K562 (cell line): Measurements from ENCODE around the gene ANKRD34A. TPM values are rescaled to one million over a fixed set of nuclear protein-coding genes. Genes with fewer than 3 reads are reported as not detected.
A peak's percentile ranks its signal among the peaks of the same experiment; 100 is the strongest.

Source experiments
- ARID4B ChIP-seq: sonication (generic); formaldehyde crosslinking; IDR thresholded peaks from 2 replicates; pipeline ENCODE4 v1.8.0; 2022; ENCODE audit warnings: mild to moderate bottlenecking, missing genetic modification reagents
- ARNT ChIP-seq, 2 experiments: fragments of 450-650 bp; IDR thresholded peaks; 2 replicates each; pipeline ENCODE4 v1.6.1; 2016; ENCODE audit warnings: mild to moderate bottlenecking in 1 of 2
- ATF3 ChIP-seq, 2 experiments: fragments of 450-650 bp in 1 of 2; sonication (generic) in 1 of 2; formaldehyde crosslinking in 1 of 2; IDR thresholded peaks in 1 of 2; conservative IDR thresholded peaks in 1 of 2; 2 replicates each; pipeline versions ENCODE4 v1.6.1 to v1.8.1; 2016 to 2023; ENCODE audit warnings: mild to moderate bottlenecking in 2 of 2, moderate library complexity in 2 of 2, inconsistent platforms in 1 of 2, missing genetic modification reagents in 1 of 2
- CTCFL ChIP-seq: IDR thresholded peaks from 2 replicates; pipeline ENCODE4 v1.6.1; 2011; ENCODE audit warnings: borderline replicate concordance, low read depth, mild to moderate bottlenecking, moderate library complexity, low read length; ENCODE audit not compliant: insufficient read depth, poor library complexity, severe bottlenecking
- DMBX1 ChIP-seq: fragments of 250-450 bp; sonication (Bioruptor Pico); IDR thresholded peaks from 2 replicates; pipeline ENCODE4 v1.8.0; 2022; ENCODE audit warnings: inconsistent platforms, mild to moderate bottlenecking, moderate library complexity, borderline replicate concordance
- FOXA3 ChIP-seq, 2 experiments: fragments of 450-650 bp in 1 of 2; sonication (generic) in 1 of 2; formaldehyde crosslinking; IDR thresholded peaks in 1 of 2; conservative IDR thresholded peaks in 1 of 2; 2 replicates each; pipeline versions ENCODE4 v1.4.0 to v1.8.0; 2020 to 2022; ENCODE audit warnings: mild to moderate bottlenecking in 2 of 2, missing genetic modification reagents in 1 of 2
- FOXJ3 ChIP-seq: sonication (generic); formaldehyde crosslinking; IDR thresholded peaks from 2 replicates; pipeline ENCODE4 v1.4.0; 2020; ENCODE audit warnings: mild to moderate bottlenecking, missing genetic modification reagents
- HCFC1 ChIP-seq: IDR thresholded peaks from 2 replicates; pipeline ENCODE4 v1.6.1; 2012; ENCODE audit warnings: low read depth, low read length, improper control_type of control experiment
- PHB2 ChIP-seq: fragments of 450-650 bp; IDR thresholded peaks from 2 replicates; pipeline ENCODE4 v1.6.1; 2017; ENCODE audit warnings: low read depth
- PHF20 ChIP-seq: fragments of 450-650 bp; IDR thresholded peaks from 2 replicates; pipeline ENCODE4 v1.6.1; 2018; ENCODE audit not compliant: partially characterized antibody
- POLR2AphosphoS5 ChIP-seq: IDR thresholded peaks from 2 replicates; pipeline ENCODE4 v1.6.1; 2011; ENCODE audit warnings: mild to moderate bottlenecking, low read depth, low read length, moderate library complexity; ENCODE audit not compliant: control insufficient read depth, insufficient read depth
- RBFOX2 ChIP-seq: fragments of 200-400 bp; formaldehyde crosslinking; IDR thresholded peaks from 2 replicates; pipeline ENCODE4 v1.6.1; 2017; ENCODE audit warnings: low read depth, mild to moderate bottlenecking, low read length, moderate library complexity
- RBM34 ChIP-seq: fragments of 200-400 bp; formaldehyde crosslinking; IDR thresholded peaks from 2 replicates; pipeline ENCODE4 v1.6.1; 2018; ENCODE audit warnings: low read length, borderline replicate concordance; ENCODE audit not compliant: insufficient read depth
- RNF2 ChIP-seq: sonication (generic); IDR thresholded peaks from 2 replicates; pipeline ENCODE4 v1.6.1; 2016
- SMAD1 ChIP-seq: fragments of 150-350 bp; IDR thresholded peaks from 2 replicates; pipeline ENCODE4 v1.6.1; 2014; ENCODE audit warnings: low read length, low read depth; ENCODE audit not compliant: partially characterized antibody
- SUPT5H ChIP-seq: fragments of 450-650 bp; IDR thresholded peaks from 2 replicates; pipeline ENCODE4 v1.6.1; 2016
- ZNF12 ChIP-seq: sonication (generic); formaldehyde crosslinking; IDR thresholded peaks from 2 replicates; pipeline ENCODE4 v1.4.0; 2020; ENCODE audit warnings: mild to moderate bottlenecking, missing genetic modification reagents
- ZNF143 ChIP-seq: sonication (generic); formaldehyde crosslinking; IDR thresholded peaks from 2 replicates; pipeline ENCODE4 v1.9.0; 2022; ENCODE audit warnings: mild to moderate bottlenecking, missing genetic modification reagents
- ZNF232 ChIP-seq: sonication (generic); formaldehyde crosslinking; IDR thresholded peaks from 2 replicates; pipeline ENCODE4 v1.8.0; 2022; ENCODE audit warnings: mild to moderate bottlenecking, missing genetic modification reagents
- ZNF707 ChIP-seq: fragments of 250-450 bp; sonication (Bioruptor Pico); conservative IDR thresholded peaks from 2 replicates; pipeline ENCODE4 v1.8.0; 2022; ENCODE audit warnings: inconsistent platforms, mild to moderate bottlenecking, moderate library complexity
- polyA plus RNA-seq, 8 experiments: library from polyadenylated mRNA; depleted of rRNA in 4 of 8; stranded (reverse) in 5 of 8; unstranded in 3 of 8; fragments of >200 nt; fragmentation: Nextera tagmentation in 2 of 8; fragmentation: Illumina TruSeq in 1 of 8; extraction: Ambion mirVana in 2 of 8; extraction: Trizol in 1 of 8; gene quantifications; 2 replicates each; pipeline versions ENCODE4 v1.2.1 to v1.2.3, GENCODE V29; 2011 to 2014; ENCODE audit warnings: inconsistent platforms in 1 of 8, missing spikeins in 1 of 8
- total RNA-seq, 7 experiments: library from RNA; depleted of rRNA in 6 of 7; stranded (reverse); fragments of >200 nt in 6 of 7; fragmentation: Illumina TruSeq in 2 of 7; extraction: Trizol in 2 of 7; gene quantifications; 2 replicates each; pipeline versions ENCODE4 v1.2.1 to v1.2.3, GENCODE V29; 2011 to 2021; ENCODE audit warnings: low replicate concordance in 1 of 7

The ANKRD34A gene
- total and polyA plus RNA-seq, 9 of the 15 experiments (the other 6 are each of a cell fraction or from before 2014, with no cell fraction given), result 0.06 to 1.6 (median 0.43) TPM

- TF ChIP-seq SMAD1 (peak; percentile 80), ZNF707 (CRISPR knock-in tag) (no peak), RBFOX2 (peak; percentile 91), RNF2 (peak; percentile 83; the same call in 1 of the 2 replicates), RBM34 (no peak), SUPT5H (peak; percentile 100), ARID4B (CRISPR knock-in tag) (peak; percentile 69; the same call in 1 of the 2 replicates), POLR2AphosphoS5 (peak; percentile 89), FOXA3 (CRISPR knock-in tag; conservative IDR thresholded peaks at IDR 0.05 in 1 of 2, IDR thresholded peaks at IDR 0.05 in 1 of 2) (no peak), CTCFL (peak; percentile 90), PHF20 (peak; percentile 97), DMBX1 (CRISPR knock-in tag) (peak; percentile 17; the same call in 1 of the 2 replicates), ZNF232 (no peak), HCFC1 (peak; percentile 70), ZNF143 (CRISPR knock-in tag) (no peak), ZNF12 (CRISPR knock-in tag) (no peak), ARNT (IDR thresholded peaks at IDR 0.05) (peak; percentile 91 to 96), ATF3 (IDR thresholded peaks at IDR 0.05) (0 out of 2 replicates have a peak, but pooled peaks have one; percentile 6), ATF3 (CRISPR knock-in tag; conservative IDR thresholded peaks at IDR 0.05) (peak; percentile 84; the same call in 1 of the 2 replicates), FOXJ3 (CRISPR knock-in tag) (no peak), PHB2 (peak; percentile 53; the same call in 1 of the 2 replicates)
Measured at GRCh38 chr1:145927063-145927886, 37.1 kb downstream of the ANKRD34A start, which contains the start of gene RBM8A (continued).
